NCI-H345 treated with DMSO at 0.1 percent for 48 hours (cell line): ENCODE measurements around the gene NDC1.
"Not testable (repeated sequence)": the region's sequence is repeated elsewhere in the genome, so short reads cannot be mapped to it uniquely, and the experiment has no call there.

Experiments used
- DNase-seq: peaks from one replicate; lab custom pipeline; 2025; ENCODE audit not compliant: unreplicated experiment; lab: John Stamatoyannopoulos, UW

NDC1 gene

GRCh38 chr1:53837924-53838653, at the start of gene NDC1:
Gene NDC1, minus strand, starts transcription at chr1:53838296. Its CDS starts 35 bp downstream, at chr1:53838261.
- peak; percentile 96 for DNase-seq

GRCh38 chr1:53883600-53883999, 45.5 kb upstream of the NDC1 start:
- DNase-seq: not testable (repeated sequence)

- DNase-seq: not testable (repeated sequence)
These were observed 43.8 kb upstream of the NDC1 start for GRCh38 chr1:53881853-53882252.

- no peak for DNase-seq
These were observed 40.5 kb upstream of the NDC1 start for GRCh38 chr1:53878492-53879105.

GRCh38 chr1:53875150-53875549, 37.1 kb upstream of the NDC1 start:
- DNase-seq: not testable (repeated sequence)

GRCh38 chr1:53871773-53872484, 33.8 kb upstream of the NDC1 start:
- no peak for DNase-seq

GRCh38 chr1:53871221-53871620, 33.1 kb upstream of the NDC1 start:
- DNase-seq: no peak

GRCh38 chr1:53869454-53870117, 31.5 kb upstream of the NDC1 start:
- DNase-seq: no peak

- no peak for DNase-seq
These were observed 30.5 kb upstream of the NDC1 start for GRCh38 chr1:53868565-53868964.

- no peak for DNase-seq
These were observed 24.4 kb upstream of the NDC1 start for GRCh38 chr1:53862507-53862906.

- peak; percentile 34 for DNase-seq
These were observed 22.9 kb upstream of the NDC1 start for GRCh38 chr1:53860967-53861411.

GRCh38 chr1:53851571-53852285, 13.6 kb upstream of the NDC1 start:
- DNase-seq: no peak

GRCh38 chr1:53850082-53850673, 12.1 kb upstream of the NDC1 start:
- no peak for DNase-seq

- DNase-seq: no peak
These were observed 9.9 kb upstream of the NDC1 start for GRCh38 chr1:53847980-53848379.

- no peak for DNase-seq
These were observed 4.3 kb upstream of the NDC1 start for GRCh38 chr1:53842347-53842746.

GRCh38 chr1:53838654-53838974, 518 bp upstream of the NDC1 start:
- DNase-seq: no peak

- DNase-seq: peak; percentile 14
These were observed 511 bp downstream of the NDC1 start for GRCh38 chr1:53837646-53837923.

GRCh38 chr1:53835491-53835890, 2.6 kb downstream of the NDC1 start:
- no peak for DNase-seq

- no peak for DNase-seq
These were observed 3.3 kb downstream of the NDC1 start for GRCh38 chr1:53834776-53835175.

GRCh38 chr1:53833393-53833792, 4.7 kb downstream of the NDC1 start:
- no peak for DNase-seq

GRCh38 chr1:53826367-53826766, 11.7 kb downstream of the NDC1 start:
- DNase-seq: no peak
